HepG2 (cell line): ENCODE results near the gene RBM18.

Source experiments
- BRCA1 ChIP-seq: sonication (generic); formaldehyde crosslinking; IDR thresholded peaks from 2 replicates; pipeline ENCODE4 v1.4.0; 2020; ENCODE audit warnings: missing genetic modification reagents
- CTCF ChIP-seq: sonication (generic); formaldehyde crosslinking; IDR thresholded peaks from 2 replicates; pipeline ENCODE4 v1.5.0; 2020; ENCODE audit warnings: mild to moderate bottlenecking, missing genetic modification reagents, moderate library complexity
- EP300 ChIP-seq, 3 experiments: sonication (generic) in 1 of 3; formaldehyde crosslinking in 1 of 3; IDR thresholded peaks; 2 replicates each; pipeline versions ENCODE4 v1.5.1 to v1.6.1; 2011 to 2020; ENCODE audit warnings: low read depth in 2 of 3, low read length in 2 of 3, borderline replicate concordance in 1 of 3, improper control_type of control experiment in 1 of 3, mild to moderate bottlenecking in 1 of 3, missing genetic modification reagents in 1 of 3, moderate library complexity in 1 of 3
- KLF12 ChIP-seq: sonication (generic); formaldehyde crosslinking; IDR thresholded peaks from 2 replicates; pipeline ENCODE4 v1.4.0; 2020; ENCODE audit warnings: missing genetic modification reagents, borderline replicate concordance
- TCF7L2 ChIP-seq: IDR thresholded peaks from 2 replicates; pipeline ENCODE4 v1.6.1; 2011; ENCODE audit warnings: mild to moderate bottlenecking, low read depth, low read length, moderate library complexity
- YY1 ChIP-seq: IDR thresholded peaks from 2 replicates; pipeline ENCODE4 v1.6.1; 2011; ENCODE audit warnings: low read length, low read depth, moderate library complexity, mild to moderate bottlenecking; ENCODE audit not compliant: insufficient read depth, insufficient replicate concordance
- ZNF572 ChIP-seq: sonication (generic); formaldehyde crosslinking; IDR thresholded peaks from 2 replicates; pipeline ENCODE4 v1.5.1; 2020; ENCODE audit warnings: mild to moderate bottlenecking, missing genetic modification reagents
- ZNF775 ChIP-seq: sonication (generic); formaldehyde crosslinking; IDR thresholded peaks from 2 replicates; pipeline ENCODE4 v1.4.0; 2020; ENCODE audit warnings: missing genetic modification reagents, mild to moderate bottlenecking, moderate library complexity, borderline replicate concordance

DNA sequence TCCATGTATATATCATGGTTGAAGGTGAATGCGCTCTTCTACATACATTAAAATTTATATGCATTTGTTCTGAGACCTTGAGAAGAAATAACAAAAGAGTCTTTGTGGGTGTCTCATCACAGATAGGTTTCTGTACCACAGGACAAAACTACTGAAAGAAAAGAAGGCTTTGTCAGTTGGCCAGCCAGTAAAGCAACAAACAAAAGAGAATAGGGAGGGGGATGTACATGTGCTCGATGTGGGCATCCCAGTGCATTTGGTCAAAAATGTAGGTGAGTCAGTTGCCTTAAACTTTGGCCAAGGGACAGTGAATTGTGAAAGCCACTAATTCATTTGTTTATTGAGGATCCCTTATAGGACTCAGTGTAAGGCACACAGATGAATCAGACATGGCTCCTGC is 13.3 kb downstream of the RBM18 start:
- TF ChIP-seq YY1: no peak
- TF ChIP-seq ZNF775: no peak
- TF ChIP-seq BRCA1 (CRISPR knock-in tag): no peak
- no peak for TF ChIP-seq CTCF (CRISPR knock-in tag)
- no peak for TF ChIP-seq EP300 (IDR thresholded peaks at IDR 0.05; ENCODE audit: low read depth in 2 of 2, low read length in 2 of 2)
- TF ChIP-seq EP300 (CRISPR knock-in tag; IDR thresholded peaks at IDR 0.05; ENCODE audit: borderline replicate concordance): no peak
- no peak for TF ChIP-seq KLF12 (CRISPR knock-in tag)
- no peak for TF ChIP-seq ZNF572 (CRISPR knock-in tag)
- no peak for TF ChIP-seq TCF7L2
